Stimulated activated naive CD4-positive, alpha-beta T cell (primary cell): ENCODE data around the gene RFX1.

Experiments
- DNase-seq, 6 experiments: peaks; one replicate each; lab custom pipeline; 2025; lab: John Stamatoyannopoulos, UW

Gene RFX1

GRCh38 chr19:13961826-13962698, 44.1 kb downstream of the RFX1 start:
- no peak for DNase-seq

GRCh38 chr19:13960863-13961784, 45.0 kb downstream of the RFX1 start:
- DNase-seq, result no peak

GRCh38 chr19:13959962-13960862, 45.9 kb downstream of the RFX1 start:
- peak in 3 of 6 experiments; percentile 14 to 36 (median 21) for DNase-seq

GRCh38 chr19:13959141-13959961, 46.8 kb downstream of the RFX1 start:
- no peak for DNase-seq

DNA sequence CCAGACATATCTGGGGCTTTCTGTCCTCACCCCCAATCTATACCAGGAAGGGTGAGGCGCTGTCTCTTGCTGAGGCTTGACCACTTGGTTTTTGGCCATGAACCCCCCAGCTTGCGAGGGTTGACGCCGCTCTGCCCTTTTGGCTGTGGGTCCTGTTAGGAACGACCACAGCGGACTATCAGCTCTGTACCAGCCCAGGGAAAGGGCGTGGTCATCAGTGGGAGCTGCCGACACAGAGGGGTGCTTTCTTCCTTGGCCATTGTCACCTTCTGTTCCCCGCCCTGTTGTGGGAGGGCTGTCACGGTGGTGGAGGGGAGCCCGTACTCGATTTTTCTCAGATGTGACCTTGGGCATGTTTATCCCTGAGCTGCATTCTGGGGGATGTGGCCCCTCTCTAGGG, 48.1 kb downstream of the RFX1 start:
- no peak for DNase-seq

- no peak for DNase-seq
Measured at GRCh38 chr19:13957051-13957450, 49.1 kb downstream of the RFX1 start.

DNA sequence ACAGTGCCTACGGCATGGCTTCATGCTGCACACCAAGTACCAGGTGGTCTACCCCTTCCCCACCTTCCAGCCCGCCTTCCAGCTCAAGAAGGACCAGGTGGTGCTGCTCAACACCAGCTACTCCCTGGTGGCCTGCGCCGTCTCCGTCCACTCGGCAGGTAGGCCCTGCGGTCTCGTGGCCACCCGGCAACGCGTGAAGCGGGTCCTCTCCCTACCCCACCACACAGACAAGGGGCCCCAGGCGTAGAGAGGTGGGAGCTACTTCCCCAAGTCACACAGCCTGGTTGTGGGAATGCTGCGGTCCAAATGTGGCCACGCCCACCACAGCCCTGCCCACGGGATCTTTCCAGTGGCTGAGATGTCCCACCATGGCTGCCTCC, 49.8 kb downstream of the RFX1 start:
- no peak for DNase-seq

DNA sequence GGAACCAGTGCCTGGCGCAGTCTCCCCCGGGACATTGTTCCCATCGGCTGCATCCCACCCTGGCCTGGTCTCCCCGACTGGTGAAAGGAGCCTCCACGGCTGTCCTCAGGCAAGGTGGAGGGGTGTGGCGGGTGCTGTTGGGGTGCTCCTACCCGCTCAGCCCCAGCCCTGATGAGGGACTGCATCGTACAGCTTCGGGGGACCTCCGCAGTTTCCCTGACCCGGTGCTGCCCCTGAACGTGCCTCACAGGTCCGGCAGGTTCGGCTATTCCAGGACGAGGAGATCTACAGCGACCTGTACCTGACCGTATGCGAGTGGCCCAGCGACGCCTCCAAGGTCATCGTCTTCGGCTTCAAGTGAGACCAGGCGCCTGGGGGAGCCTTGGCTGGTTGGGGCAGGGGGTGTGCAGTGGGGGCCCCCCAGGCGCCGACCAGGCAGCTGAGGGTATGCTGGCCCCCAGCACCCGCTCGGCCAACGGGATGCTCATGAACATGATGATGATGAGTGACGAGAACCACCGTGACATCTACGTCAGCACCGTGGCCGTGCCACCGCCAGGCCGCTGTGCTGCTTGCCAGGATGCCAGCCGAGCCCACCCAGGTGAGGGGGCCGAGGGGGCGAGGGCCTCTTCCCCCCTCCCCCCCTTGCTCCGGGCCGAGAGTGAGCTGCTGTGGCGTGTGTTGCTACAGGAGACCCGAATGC, 50.3 kb downstream of the RFX1 start:
- DNase-seq, result no peak

GRCh38 chr19:13954185-13954584, 51.9 kb downstream of the RFX1 start:
- no peak for DNase-seq

- peak in 1 of 6 experiments; percentile 10 for DNase-seq
Measured at GRCh38 chr19:13952931-13953531, 53.1 kb downstream of the RFX1 start.

DNA sequence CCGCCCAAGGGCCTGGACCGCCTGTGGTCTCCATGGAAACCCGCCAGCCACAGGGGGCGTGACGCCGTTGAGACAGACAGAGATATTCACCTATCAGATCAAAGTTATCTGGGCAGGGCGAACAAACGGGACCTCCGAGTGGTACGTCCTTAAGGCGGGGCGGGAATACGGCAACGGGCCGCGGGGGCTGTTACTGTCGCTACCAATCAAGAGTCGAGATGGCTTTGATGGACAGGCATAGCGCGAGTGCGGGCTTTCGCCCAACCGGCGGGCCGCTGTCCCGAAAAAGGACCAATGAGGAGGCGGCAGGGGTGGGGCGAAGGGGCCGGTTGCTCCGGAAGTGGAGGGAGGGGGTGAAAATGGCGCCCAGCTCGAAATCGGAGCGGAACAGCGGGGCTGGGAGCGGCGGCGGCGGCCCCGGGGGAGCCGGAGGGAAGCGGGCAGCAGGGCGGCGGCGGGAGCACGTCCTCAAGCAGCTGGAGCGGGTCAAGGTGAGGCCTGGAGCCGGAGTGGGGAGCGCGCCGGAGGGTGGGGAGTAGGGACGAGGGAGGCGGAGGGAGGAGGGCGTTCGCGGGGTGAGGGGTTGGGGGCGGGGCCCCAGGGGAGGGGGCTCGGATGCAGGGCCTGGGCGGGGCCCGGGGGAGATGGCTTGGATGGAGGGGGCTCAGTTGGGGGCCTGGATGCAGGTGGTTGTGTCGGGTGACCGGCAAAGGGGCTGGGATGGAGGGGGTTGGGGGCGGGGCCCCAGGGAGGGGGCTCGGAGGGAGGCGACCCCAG, 53.8 kb downstream of the RFX1 start, which contains the start of gene DCAF15:
TSS of gene DCAF15 (plus strand) at position 356 of the 777 bp plus-strand sequence. CDS start at position 360, 4 bp downstream.
- peak; percentile 95 to 99 (median 98) for DNase-seq

DNA sequence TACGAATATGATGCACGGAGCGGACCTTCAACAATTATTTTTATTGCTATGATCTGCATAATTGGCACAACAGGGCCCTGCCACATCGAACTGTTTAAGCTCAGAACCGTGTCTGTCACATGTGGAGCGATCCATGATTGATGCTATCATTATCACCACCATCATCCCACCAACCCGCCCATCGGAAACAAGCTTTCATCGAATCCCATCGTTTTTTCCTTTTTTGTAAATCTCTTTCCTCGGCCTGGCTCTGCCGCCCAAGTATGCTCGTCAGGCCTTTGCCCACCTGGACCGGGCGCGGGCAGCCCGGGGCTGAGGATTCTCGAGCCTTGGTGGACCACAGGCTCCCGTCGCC, 54.3 kb downstream of the RFX1 start:
- DNase-seq, result no peak

DNA sequence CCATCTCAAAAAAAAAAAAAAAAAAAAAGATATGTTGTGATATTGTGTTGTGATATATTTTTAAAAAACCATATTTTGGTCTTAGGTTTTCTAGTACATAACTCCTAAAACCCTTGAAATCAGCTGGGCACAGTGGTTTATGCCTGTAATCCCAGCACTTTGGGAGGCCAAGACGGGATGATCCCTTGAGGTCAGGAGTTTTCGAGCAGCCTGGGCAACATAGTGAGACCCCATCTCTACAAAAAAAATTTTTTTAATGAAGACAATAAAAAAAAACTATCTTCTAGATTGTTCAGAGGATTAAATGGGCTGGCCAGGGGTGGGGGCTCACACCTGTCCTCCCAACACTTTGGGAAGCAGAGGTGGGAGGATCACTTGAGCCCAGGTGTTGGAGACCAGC, 55.1 kb downstream of the RFX1 start:
- DNase-seq, result no peak

GRCh38 chr19:13946414-13946813, 59.7 kb downstream of the RFX1 start:
- no peak for DNase-seq

- no peak for DNase-seq
Measured at GRCh38 chr19:13942023-13942684, 64.0 kb downstream of the RFX1 start.

DNA sequence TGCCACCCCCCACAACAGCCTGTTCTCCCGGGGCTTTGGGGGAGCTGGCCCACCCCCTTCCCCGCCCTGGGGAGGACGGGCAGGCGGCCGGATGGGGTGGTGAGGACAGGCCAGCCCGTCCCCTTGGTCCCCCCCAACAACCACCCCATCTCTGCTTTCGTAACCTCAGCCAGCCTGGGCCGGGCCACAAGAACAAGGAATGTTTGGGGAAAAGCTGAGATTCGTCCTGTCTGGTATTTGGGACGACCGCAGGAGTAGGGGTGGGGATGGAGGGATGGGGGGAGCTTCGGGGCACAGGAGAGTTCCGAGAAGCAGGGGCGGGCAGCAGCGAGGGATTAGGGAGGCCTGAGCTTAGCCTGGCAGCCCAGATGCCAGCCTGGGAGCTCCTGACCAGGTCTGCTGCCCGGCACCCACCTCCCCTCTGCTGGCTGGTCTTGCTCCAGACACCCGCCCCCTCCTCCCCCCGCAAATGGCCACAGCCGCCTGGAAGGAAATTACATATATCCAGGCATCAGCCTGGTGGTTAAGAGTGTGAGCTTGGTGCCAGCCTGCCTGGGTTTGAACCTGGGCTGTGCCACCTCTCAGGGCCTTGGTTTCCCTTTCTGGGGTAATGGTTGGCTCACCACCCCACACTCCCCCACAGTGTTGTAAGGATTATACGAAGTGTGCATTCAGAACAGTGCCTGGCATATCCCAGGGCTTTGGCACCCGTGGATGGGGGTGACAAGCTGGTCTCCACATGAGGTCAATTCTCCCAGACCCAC, 67.6 kb downstream of the RFX1 start, which contains the start of gene PODNL1:
TSS of gene PODNL1 (minus strand) at position 117 of the 764 bp plus-strand sequence. CDS start 236 bp downstream, outside the sequence.
- DNase-seq, result no peak

- no peak for DNase-seq
Measured at GRCh38 chr19:13937479-13938300, 68.4 kb downstream of the RFX1 start.
